ENCODE data around the gene NLGN4X.

NLGN4X gene

DNA sequence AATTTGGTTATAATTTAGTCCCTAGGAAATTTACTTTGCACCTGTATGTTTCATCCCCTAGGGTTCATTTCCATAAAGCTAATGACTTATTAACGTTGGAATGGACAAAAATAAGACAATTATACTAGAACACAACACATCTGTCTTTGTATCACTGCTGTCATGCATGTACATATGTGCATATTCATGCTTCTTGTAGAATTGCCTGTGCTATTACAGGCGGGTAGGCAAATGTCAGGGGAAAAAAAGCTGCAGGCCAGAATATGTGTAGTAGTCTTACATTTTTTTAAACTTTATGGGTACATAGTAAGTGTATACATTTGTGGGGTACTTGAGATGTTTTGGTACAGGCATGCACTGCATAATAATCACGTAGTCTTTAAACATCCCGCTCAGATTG, 209.6 kb downstream of the NLGN4X start:
- Mint-ChIP-seq H3K9me3 (no peaks in the 10 kb centered on the region), H3K4me3 (no peak overlapping the region), H3K36me3 (ENCODE audit: low read depth) (no peaks in the 10 kb centered on the region), H3K27me3 (no peaks in the 10 kb centered on the region), H3K4me1 (ENCODE audit: low read depth) (no peaks in the 10 kb centered on the region), H3K27ac (no peak overlapping the region)
- intact Hi-C loops (cut with micrococcal nuclease): no loop called here

DNA sequence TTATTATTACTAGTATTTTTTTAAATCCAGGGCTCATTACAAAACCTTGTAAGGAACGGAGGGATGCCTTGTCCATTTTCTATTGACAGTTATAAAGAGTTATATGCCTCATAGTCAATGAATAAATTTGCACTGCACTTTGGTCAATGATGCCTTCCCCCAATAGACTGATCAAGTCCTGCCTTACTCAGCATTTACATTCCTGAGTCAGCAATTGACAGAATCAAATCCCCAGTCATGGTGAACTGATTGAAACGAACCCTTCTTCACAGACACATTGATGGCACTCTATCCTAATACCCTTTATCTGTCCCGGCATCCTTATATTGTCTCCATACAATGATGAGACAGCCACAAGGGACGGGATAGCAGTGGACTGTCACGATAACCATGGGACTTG, 213.2 kb downstream of the NLGN4X start:
- no peaks in the 10 kb centered on the region for H3K4me1 Mint-ChIP-seq (ENCODE audit: low read depth)
- no peak overlapping the region for H3K4me3 Mint-ChIP-seq
- no peak overlapping the region for H3K27ac Mint-ChIP-seq
- H3K9me3 Mint-ChIP-seq: no peaks in the 10 kb centered on the region
- no peaks in the 10 kb centered on the region for H3K36me3 Mint-ChIP-seq (ENCODE audit: low read depth)
- intact Hi-C loops (cut with micrococcal nuclease): no loop called here
- H3K27me3 Mint-ChIP-seq: no peaks in the 10 kb centered on the region

GRCh38 chrX:6012357-6012756, 216.3 kb downstream of the NLGN4X start:
- no peaks in the 10 kb centered on the region for H3K9me3 Mint-ChIP-seq
- H3K4me1 Mint-ChIP-seq (ENCODE audit: low read depth): no peaks in the 10 kb centered on the region
- no peak overlapping the region for H3K27ac Mint-ChIP-seq
- H3K27me3 Mint-ChIP-seq: no peaks in the 10 kb centered on the region
- no peaks in the 10 kb centered on the region for H3K36me3 Mint-ChIP-seq (ENCODE audit: low read depth)
- H3K4me3 Mint-ChIP-seq: no peak overlapping the region
- intact Hi-C loops (cut with micrococcal nuclease): no loop called here

- intact Hi-C loops (cut with micrococcal nuclease): no loop called here
- H3K27ac Mint-ChIP-seq: no peak overlapping the region
- H3K4me3 Mint-ChIP-seq: no peak overlapping the region
- H3K36me3 Mint-ChIP-seq (ENCODE audit: low read depth): no peaks in the 10 kb centered on the region
- no peaks in the 10 kb centered on the region for H3K4me1 Mint-ChIP-seq (ENCODE audit: low read depth)
- H3K27me3 Mint-ChIP-seq: no peaks in the 10 kb centered on the region
- H3K9me3 Mint-ChIP-seq: no peaks in the 10 kb centered on the region
Measured at GRCh38 chrX:6005856-6006255, 222.8 kb downstream of the NLGN4X start.

DNA sequence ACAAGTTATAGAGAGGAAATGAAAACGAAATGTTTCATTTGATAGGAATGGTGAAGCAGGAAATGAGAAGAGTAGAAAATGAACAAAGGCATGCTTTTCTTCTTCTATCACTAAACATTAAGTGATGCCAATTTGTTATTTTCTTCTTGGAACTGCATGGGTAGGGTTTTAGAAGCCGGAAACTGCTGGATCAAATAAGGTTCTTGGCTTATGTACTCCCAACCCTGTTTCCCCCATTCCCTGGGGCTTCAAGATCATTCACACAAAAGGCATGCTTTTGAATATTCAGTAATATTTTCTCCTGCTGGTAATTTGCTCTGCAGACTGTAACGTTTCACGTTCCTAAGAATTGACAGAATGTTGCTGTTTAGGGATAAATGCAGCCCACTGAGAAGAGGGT, 224.1 kb downstream of the NLGN4X start:
- no peak overlapping the region for H3K4me3 Mint-ChIP-seq
- H3K36me3 Mint-ChIP-seq (ENCODE audit: low read depth): no peaks in the 10 kb centered on the region
- no peak overlapping the region for H3K27ac Mint-ChIP-seq
- intact Hi-C loops (cut with micrococcal nuclease): no loop called here
- no peaks in the 10 kb centered on the region for H3K4me1 Mint-ChIP-seq (ENCODE audit: low read depth)
- H3K9me3 Mint-ChIP-seq: no peaks in the 10 kb centered on the region
- no peaks in the 10 kb centered on the region for H3K27me3 Mint-ChIP-seq

GRCh38 chrX:6002056-6002455, 226.6 kb downstream of the NLGN4X start:
- intact Hi-C loops (cut with micrococcal nuclease): no loop called here
- Mint-ChIP-seq H3K4me1 (ENCODE audit: low read depth) (no peaks in the 10 kb centered on the region), H3K27me3 (no peaks in the 10 kb centered on the region), H3K36me3 (ENCODE audit: low read depth) (no peaks in the 10 kb centered on the region), H3K4me3 (no peak overlapping the region), H3K27ac (no peak overlapping the region), H3K9me3 (no peaks in the 10 kb centered on the region)

GRCh38 chrX:5998901-5999300, 229.8 kb downstream of the NLGN4X start:
- Mint-ChIP-seq H3K27me3 (no peaks in the 10 kb centered on the region), H3K27ac (no peak overlapping the region), H3K36me3 (ENCODE audit: low read depth) (no peaks in the 10 kb centered on the region), H3K9me3 (no peaks in the 10 kb centered on the region), H3K4me3 (no peak overlapping the region), H3K4me1 (ENCODE audit: low read depth) (no peaks in the 10 kb centered on the region)
- intact Hi-C loops (cut with micrococcal nuclease): no loop called here

- Mint-ChIP-seq H3K4me3 (no peak overlapping the region), H3K27ac (no peak overlapping the region), H3K4me1 (ENCODE audit: low read depth) (no peaks in the 10 kb centered on the region), H3K36me3 (ENCODE audit: low read depth) (no peaks in the 10 kb centered on the region), H3K9me3 (no peaks in the 10 kb centered on the region), H3K27me3 (no peaks in the 10 kb centered on the region)
- intact Hi-C loops (cut with micrococcal nuclease): no loop called here
Measured at GRCh38 chrX:5998456-5998855, 230.2 kb downstream of the NLGN4X start.

DNA sequence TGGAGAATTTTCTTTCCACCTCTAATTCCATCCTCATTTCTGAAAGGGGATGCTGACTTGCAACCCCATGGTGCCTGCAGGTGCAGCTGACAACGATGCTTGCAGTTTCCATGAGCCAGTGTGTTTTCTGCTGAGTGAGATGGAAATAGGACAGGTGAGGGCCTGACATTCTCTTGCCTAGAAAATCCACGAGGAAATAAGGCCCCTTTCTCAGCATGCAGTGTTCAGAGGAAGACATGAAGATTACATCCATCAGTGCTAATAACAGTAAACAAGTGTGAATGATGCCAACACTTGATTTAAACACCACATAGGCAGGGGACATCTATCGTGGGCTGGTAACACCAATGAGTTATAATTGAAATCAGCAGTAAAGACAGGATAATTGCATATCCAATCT, 237.3 kb downstream of the NLGN4X start:
- H3K27me3 Mint-ChIP-seq: no peaks in the 10 kb centered on the region
- no peaks in the 10 kb centered on the region for H3K9me3 Mint-ChIP-seq
- no peaks in the 10 kb centered on the region for H3K4me1 Mint-ChIP-seq (ENCODE audit: low read depth)
- H3K36me3 Mint-ChIP-seq (ENCODE audit: low read depth): no peaks in the 10 kb centered on the region
- H3K27ac Mint-ChIP-seq: no peak overlapping the region
- intact Hi-C loops (cut with micrococcal nuclease): no loop called here
- H3K4me3 Mint-ChIP-seq: no peak overlapping the region

- no peaks in the 10 kb centered on the region for H3K27me3 Mint-ChIP-seq
- no peaks in the 10 kb centered on the region for H3K9me3 Mint-ChIP-seq
- no peaks in the 10 kb centered on the region for H3K36me3 Mint-ChIP-seq (ENCODE audit: low read depth)
- no peak overlapping the region for H3K27ac Mint-ChIP-seq
- no peak overlapping the region for H3K4me3 Mint-ChIP-seq
- H3K4me1 Mint-ChIP-seq (ENCODE audit: low read depth): no peaks in the 10 kb centered on the region
- intact Hi-C loops (cut with micrococcal nuclease): no loop called here
Measured at GRCh38 chrX:5979338-5979737, 249.3 kb downstream of the NLGN4X start.

DNA sequence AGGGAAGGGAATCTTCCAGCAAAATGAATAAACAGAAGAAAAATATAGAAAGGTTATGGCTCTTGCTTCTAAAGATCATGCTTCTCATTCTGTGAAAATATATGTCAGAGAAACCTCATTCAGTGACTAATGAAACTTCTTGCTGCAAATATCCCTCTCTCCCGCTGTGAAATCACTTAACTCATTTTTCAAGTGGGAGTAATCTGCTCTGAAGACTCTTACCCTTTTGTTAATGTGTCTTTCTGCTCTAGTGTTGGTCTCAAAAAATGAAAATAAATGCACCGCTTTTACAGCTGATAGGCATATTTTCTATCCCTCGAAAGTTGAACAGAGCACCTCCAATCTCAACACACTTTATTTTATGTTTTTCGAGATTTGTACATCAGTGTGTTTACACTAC, 252.3 kb downstream of the NLGN4X start:
- H3K36me3 Mint-ChIP-seq (ENCODE audit: low read depth): no peaks in the 10 kb centered on the region
- intact Hi-C loops (cut with micrococcal nuclease): no loop called here
- no peaks in the 10 kb centered on the region for H3K27me3 Mint-ChIP-seq
- no peaks in the 10 kb centered on the region for H3K9me3 Mint-ChIP-seq
- H3K4me1 Mint-ChIP-seq (ENCODE audit: low read depth): no peaks in the 10 kb centered on the region
- no peak overlapping the region for H3K4me3 Mint-ChIP-seq
- H3K27ac Mint-ChIP-seq: no peak overlapping the region

GRCh38 chrX:5971300-5971699, 257.4 kb downstream of the NLGN4X start:
- Mint-ChIP-seq H3K27me3 (no peaks in the 10 kb centered on the region), H3K4me1 (ENCODE audit: low read depth) (no peaks in the 10 kb centered on the region), H3K4me3 (no peak overlapping the region), H3K9me3 (no peaks in the 10 kb centered on the region), H3K36me3 (ENCODE audit: low read depth) (no peaks in the 10 kb centered on the region), H3K27ac (no peak overlapping the region)
- intact Hi-C loops (cut with micrococcal nuclease): no loop called here

DNA sequence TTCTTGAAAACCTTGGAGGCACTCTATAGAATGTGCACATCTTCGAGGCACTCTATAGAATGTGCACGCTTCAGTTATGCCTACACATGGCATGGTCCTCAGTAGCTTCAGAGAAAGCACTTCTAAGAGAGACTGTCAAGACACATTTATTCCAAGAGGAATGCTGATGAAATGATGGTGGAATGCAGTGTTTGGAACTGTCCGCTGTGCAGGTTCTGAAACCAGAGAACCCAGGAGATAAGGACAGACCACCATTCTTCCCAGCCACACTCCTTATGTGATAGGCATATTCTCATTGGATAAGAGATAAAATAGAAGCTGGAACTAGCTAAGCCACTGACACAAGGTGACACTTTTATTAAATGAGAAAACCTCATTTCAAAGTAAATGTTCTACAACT, 263.3 kb downstream of the NLGN4X start:
- H3K4me1 Mint-ChIP-seq (ENCODE audit: low read depth): no peaks in the 10 kb centered on the region
- no peak overlapping the region for H3K4me3 Mint-ChIP-seq
- H3K27ac Mint-ChIP-seq: no peak overlapping the region
- intact Hi-C loops (cut with micrococcal nuclease): no loop called here
- H3K27me3 Mint-ChIP-seq: no peaks in the 10 kb centered on the region
- no peaks in the 10 kb centered on the region for H3K36me3 Mint-ChIP-seq (ENCODE audit: low read depth)
- H3K9me3 Mint-ChIP-seq: no peaks in the 10 kb centered on the region

DNA sequence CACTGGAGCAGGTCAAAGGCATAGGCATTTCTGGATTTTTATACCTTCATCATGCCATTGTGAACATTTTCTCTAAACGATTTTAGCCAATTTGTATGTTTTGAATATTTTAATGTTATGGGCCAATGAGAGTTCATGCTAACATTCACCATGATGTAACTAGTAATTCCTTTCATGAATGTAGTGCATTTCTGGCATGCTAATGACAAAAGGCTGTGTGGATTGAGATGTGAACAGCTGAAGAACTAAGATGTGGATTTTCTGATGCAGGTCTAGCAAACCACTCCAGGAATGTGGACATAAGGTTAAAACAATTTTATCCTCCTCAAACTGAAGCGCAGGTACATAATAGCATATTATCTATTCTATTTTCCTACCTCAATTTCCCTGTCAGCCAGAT, 269.4 kb downstream of the NLGN4X start:
- Mint-ChIP-seq H3K9me3 (no peaks in the 10 kb centered on the region), H3K36me3 (ENCODE audit: low read depth) (no peaks in the 10 kb centered on the region), H3K27me3 (no peaks in the 10 kb centered on the region), H3K27ac (no peak overlapping the region), H3K4me1 (ENCODE audit: low read depth) (no peaks in the 10 kb centered on the region), H3K4me3 (no peak overlapping the region)
- intact Hi-C loops (cut with micrococcal nuclease): no loop called here

GRCh38 chrX:5958523-5958922, 270.1 kb downstream of the NLGN4X start:
- H3K4me1 Mint-ChIP-seq (ENCODE audit: low read depth): no peaks in the 10 kb centered on the region
- intact Hi-C loops (cut with micrococcal nuclease): no loop called here
- no peaks in the 10 kb centered on the region for H3K27me3 Mint-ChIP-seq
- no peak overlapping the region for H3K27ac Mint-ChIP-seq
- H3K4me3 Mint-ChIP-seq: no peak overlapping the region
- no peaks in the 10 kb centered on the region for H3K9me3 Mint-ChIP-seq
- H3K36me3 Mint-ChIP-seq (ENCODE audit: low read depth): no peaks in the 10 kb centered on the region

DNA sequence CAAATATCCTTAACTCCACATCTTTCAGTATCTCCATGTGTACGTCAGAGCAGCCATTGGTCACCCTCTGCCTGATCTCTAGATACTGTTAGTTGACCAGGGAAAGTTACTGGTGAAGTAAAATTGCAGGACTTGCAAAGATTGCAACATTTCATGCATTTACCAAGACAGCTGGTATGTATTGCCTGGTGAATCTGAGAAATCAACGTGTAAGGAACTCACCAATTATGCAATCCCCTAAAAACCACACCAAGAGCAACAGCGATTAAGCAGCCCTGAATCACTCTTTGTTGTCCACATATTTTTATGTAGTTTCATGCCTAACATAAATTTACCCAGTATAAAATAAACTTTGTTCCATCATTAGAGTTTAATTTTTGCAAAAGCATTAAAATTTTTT, 271.2 kb downstream of the NLGN4X start:
- Mint-ChIP-seq H3K9me3 (no peaks in the 10 kb centered on the region), H3K4me3 (no peak overlapping the region), H3K36me3 (ENCODE audit: low read depth) (no peaks in the 10 kb centered on the region), H3K27me3 (no peaks in the 10 kb centered on the region), H3K4me1 (ENCODE audit: low read depth) (no peaks in the 10 kb centered on the region), H3K27ac (no peak overlapping the region)
- intact Hi-C loops (cut with micrococcal nuclease): no loop called here
